ENCODE measurements around the gene TBC1D22A.

TBC1D22A gene

GRCh38 chr22:47196166-47196849 is 433.9 kb downstream of the TBC1D22A start:
- no peak overlapping the region for H3K27ac ChIP-seq
- peak; percentile 28 for DNase-seq (ENCODE audit: low spot score)
- no peak for TF ChIP-seq CTCF (IDR thresholded peaks at IDR 0.05)
- H3K4me3 ChIP-seq = no peak overlapping the region

- H3K27ac ChIP-seq = no peak overlapping the region
- no peak overlapping the region for H3K4me3 ChIP-seq
- peak; percentile 68 for DNase-seq (ENCODE audit: low spot score)
- TF ChIP-seq CTCF (IDR thresholded peaks at IDR 0.05) = no peak
Measured at GRCh38 chr22:47196881-47197772, 434.7 kb downstream of the TBC1D22A start.

GRCh38 chr22:47197773-47198500 is 435.5 kb downstream of the TBC1D22A start:
- TF ChIP-seq CTCF (IDR thresholded peaks at IDR 0.05) = no peak
- peak; percentile 55 for DNase-seq (ENCODE audit: low spot score)
- Histone ChIP-seq H3K27ac (no peak overlapping the region), H3K4me3 (no peak overlapping the region)

GRCh38 chr22:47198801-47199251 is 436.4 kb downstream of the TBC1D22A start:
- Histone ChIP-seq H3K4me3 (no peak overlapping the region), H3K27ac (no peak overlapping the region)
- TF ChIP-seq CTCF (IDR thresholded peaks at IDR 0.05) = no peak
- peak; percentile 67 for DNase-seq (ENCODE audit: low spot score)

GRCh38 chr22:47199261-47199978 is 437.0 kb downstream of the TBC1D22A start:
- Histone ChIP-seq H3K27ac (no peak overlapping the region), H3K4me3 (no peak overlapping the region)
- peak; percentile 54 for DNase-seq (ENCODE audit: low spot score)
- no peak for TF ChIP-seq CTCF (IDR thresholded peaks at IDR 0.05)

GRCh38 chr22:47199979-47200272 is 437.5 kb downstream of the TBC1D22A start:
- no peak for DNase-seq (ENCODE audit: low spot score)
- TF ChIP-seq CTCF (IDR thresholded peaks at IDR 0.05) = no peak
- no peak overlapping the region for H3K27ac ChIP-seq
- H3K4me3 ChIP-seq = no peak overlapping the region
